ENCODE measurements around the gene PHF21B.

Gene PHF21B

GRCh38 chr22:44891791-44892190 lies 118.0 kb downstream of the PHF21B start:
- DNase-seq, result no peak

- no peak for DNase-seq
These were observed 118.5 kb downstream of the PHF21B start for GRCh38 chr22:44891293-44891747.

- no peak for DNase-seq
These were observed 119.2 kb downstream of the PHF21B start for GRCh38 chr22:44890416-44891292.

GRCh38 chr22:44889255-44889878 lies 120.4 kb downstream of the PHF21B start:
- no peak for DNase-seq

GRCh38 chr22:44888491-44889254 lies 121.1 kb downstream of the PHF21B start:
- no peak for DNase-seq

GRCh38 chr22:44887941-44888366 lies 121.9 kb downstream of the PHF21B start:
- no peak for DNase-seq

- no peak for DNase-seq
These were observed 123.9 kb downstream of the PHF21B start for GRCh38 chr22:44885806-44886360.

GRCh38 chr22:44884968-44885805 lies 124.6 kb downstream of the PHF21B start:
- no peak for DNase-seq

GRCh38 chr22:44884562-44884961 lies 125.2 kb downstream of the PHF21B start:
- no peak for DNase-seq

GRCh38 chr22:44883011-44883421 lies 126.8 kb downstream of the PHF21B start:
- no peak for DNase-seq

- no peak for DNase-seq
These were observed 127.4 kb downstream of the PHF21B start for GRCh38 chr22:44882226-44882905.

- no peak for DNase-seq
These were observed 128.2 kb downstream of the PHF21B start for GRCh38 chr22:44881624-44882023.

- DNase-seq, result no peak
These were observed 129.1 kb downstream of the PHF21B start for GRCh38 chr22:44880610-44881290.

GRCh38 chr22:44879301-44879680 lies 130.5 kb downstream of the PHF21B start:
- no peak for DNase-seq

GRCh38 chr22:44878483-44879300 lies 131.1 kb downstream of the PHF21B start:
- DNase-seq, result no peak

- no peak for DNase-seq
These were observed 132.9 kb downstream of the PHF21B start for GRCh38 chr22:44876921-44877320.

GRCh38 chr22:44871782-44872181 lies 138.0 kb downstream of the PHF21B start:
- no peak for DNase-seq

- no peak for DNase-seq
These were observed 139.8 kb downstream of the PHF21B start for GRCh38 chr22:44870021-44870420.

- no peak for DNase-seq
These were observed 140.6 kb downstream of the PHF21B start for GRCh38 chr22:44869196-44869595.

All from stimulated activated CD4-positive, alpha-beta T cell treated with anti-CD3 and anti-CD28 coated beads, Interleukin-2, amount 100 ng/mL, for 24 hours (primary cell).